K562 (cell line): ENCODE measurements around the gene PCBP2. TPM values are rescaled to one million over a fixed set of nuclear protein-coding genes. Genes with fewer than 3 reads are reported as not detected.

Experiments used
- ATAC-seq: fragments of 200-7000 bp; cut with Tn5 transposase; 3 replicates; pipeline ENCODE4 v1.9.1; 2020; ENCODE audit warnings: moderate library complexity
- BruUV-seq: library from RNA; stranded (reverse); fragments of 400-500 nt; replicated peaks from 2 replicates; lab custom pipeline; 2021; lab: Mats Ljungman, UMichigan
- CTCF ChIA-PET: fragments of 300-600 bp; formaldehyde crosslinking; extraction: SDS; loops from one replicate; lab custom pipeline; 2021; ENCODE audit warnings: low intra/inter-chr PET ratio; lab: Yijun Ruan, JAX
- POLR2A ChIA-PET: fragments of 300-600, 350-650 bp; sonication (Branson Sonifier 250); formaldehyde crosslinking; extraction: SDS; loops from one replicate; lab custom pipeline; 2021; ENCODE audit warnings: antibody characterized with exemption, inconsistent platforms; lab: Yijun Ruan, JAX
- DNase-seq, 4 experiments: peaks; one replicate each; pipeline versions ENCODE4 v3.0.0 to v3.0.0-alpha.2; 2011 to 2018; ENCODE audit warnings: low spot score in 3 of 4, mixed read lengths in 3 of 4; ENCODE audit errors: extremely low read depth in 1 of 4
- FAIRE-seq: peaks from 2 replicates; lab custom pipeline; 2011; peaks lifted over from hg19 to GRCh38; lab: Jason Lieb, UNC
- H2AFZ ChIP-seq: 2 replicates; pipeline ENCODE4 v1.6.0; 2011; ENCODE audit warnings: low read depth, low read length, control low read depth, inconsistent platforms
- H3K27ac ChIP-seq: fragments of 200-600 bp; 3 replicates; pipeline ENCODE4 v1.8.0; 2011; ENCODE audit warnings: low read depth, mild to moderate bottlenecking, control low read depth, inconsistent platforms, low read length, moderate library complexity, mixed read lengths; ENCODE audit errors: extremely low read depth
- H3K27me3 ChIP-seq, 2 experiments: fragments of 300-600 bp in 1 of 2; 2 replicates in 1 of 2; 3 replicates in 1 of 2; pipeline versions ENCODE4 v1.6.0 to v1.8.0; 2011; ENCODE audit warnings: inconsistent platforms in 2 of 2, low read length in 2 of 2, mild to moderate bottlenecking in 1 of 2, mixed read lengths in 1 of 2, moderate library complexity in 1 of 2; ENCODE audit not compliant: control insufficient read depth in 2 of 2, insufficient read depth in 2 of 2
- H3K36me3 ChIP-seq: fragments of 300-600 bp; 3 replicates; pipeline ENCODE4 v1.8.0; 2011; ENCODE audit warnings: mild to moderate bottlenecking, low read length, inconsistent platforms; ENCODE audit not compliant: control insufficient read depth, insufficient read depth
- H3K4me1 ChIP-seq, 2 experiments: fragments of 200-600 bp in 1 of 2; replicated peaks in 1 of 2; 2 replicates in 1 of 2; 3 replicates in 1 of 2; pipeline versions ENCODE4 v1.5.1 to v1.8.0; 2011; ENCODE audit warnings: inconsistent platforms in 2 of 2, low read length in 2 of 2, mild to moderate bottlenecking in 1 of 2, mixed read lengths in 1 of 2, moderate library complexity in 1 of 2; ENCODE audit not compliant: control insufficient read depth in 2 of 2, insufficient read depth in 2 of 2
- H3K4me2 ChIP-seq: 2 replicates; pipeline ENCODE4 v1.6.1; 2011; ENCODE audit warnings: low read length, control low read depth, inconsistent platforms, mixed read lengths; ENCODE audit not compliant: insufficient read depth
- H3K4me3 ChIP-seq: fragments of 200-600 bp; sonication (generic), shearing (Covaris generic); 2 replicates; pipeline ENCODE4 v1.5.1; 2016; ENCODE audit warnings: control low read depth, inconsistent platforms
- H3K79me2 ChIP-seq: fragments of 200-600 bp; 3 replicates; pipeline ENCODE4 v1.8.0; 2011; ENCODE audit warnings: low read length, inconsistent platforms; ENCODE audit not compliant: control insufficient read depth, insufficient read depth
- H3K9ac ChIP-seq, 2 experiments: 2 replicates each; pipeline versions ENCODE4 v1.6.0 to v1.6.1; 2011; ENCODE audit warnings: low read depth in 2 of 2, low read length in 2 of 2, control low read depth in 1 of 2, inconsistent platforms in 1 of 2, mild to moderate bottlenecking in 1 of 2, mixed read lengths in 1 of 2; ENCODE audit not compliant: insufficient read depth in 1 of 2
- H3K9me1 ChIP-seq: one replicate; pipeline ENCODE4 v1.6.0; 2011; ENCODE audit warnings: inconsistent platforms, mild to moderate bottlenecking, low read length, moderate library complexity; ENCODE audit not compliant: control insufficient read depth, insufficient read depth
- H3K9me3 ChIP-seq: replicated peaks from 2 replicates; pipeline ENCODE4 v1.5.1; 2011; ENCODE audit warnings: low read depth, low read length, inconsistent platforms; ENCODE audit not compliant: control insufficient read depth, insufficient read depth
- H4K20me1 ChIP-seq: replicated peaks from 2 replicates; pipeline ENCODE4 v1.6.1; 2011; ENCODE audit warnings: low read length, inconsistent platforms, mixed read lengths; ENCODE audit not compliant: control insufficient read depth, insufficient read depth
- ETV6 ChIP-seq, 3 experiments: fragments of 150-350 bp in 1 of 3; sonication (generic) in 1 of 3; formaldehyde crosslinking in 1 of 3; IDR thresholded peaks; 2 replicates each; pipeline versions ENCODE4 v1.6.1 to v1.8.0; 2014 to 2022; ENCODE audit warnings: borderline replicate concordance in 2 of 3, low read depth in 2 of 3, antibody characterized with exemption in 1 of 3, low read length in 1 of 3, mild to moderate bottlenecking in 1 of 3, missing genetic modification reagents in 1 of 3
- TAL1 ChIP-seq: fragments of 450-650 bp; IDR thresholded peaks from 2 replicates; pipeline ENCODE4 v1.6.1; 2016; ENCODE audit warnings: mild to moderate bottlenecking
- TFAM ChIP-seq: fragments of 250-450 bp; sonication (Bioruptor Pico); conservative IDR thresholded peaks from 2 replicates; pipeline ENCODE4 v1.5.0; 2021; ENCODE audit warnings: mild to moderate bottlenecking, moderate library complexity
- ZNF395 ChIP-seq: fragments of 200-800 bp; sonication (Bioruptor generic); IDR thresholded peaks from 2 replicates; pipeline ENCODE4 v1.6.1; 2017; ENCODE audit warnings: missing genetic modification characterization, missing compliant biosample characterization
- WGBS: fragments of 100-300 bp; shearing (Covaris generic); methylation state at CpG from one replicate; pipeline ENCODE4 v1.1.6; 2016; ENCODE audit warnings: low coverage, mixed read lengths; ENCODE audit not compliant: insufficient coverage; ENCODE audit errors: missing lambda C conversion rate; 5-methylcytosine and 5-hydroxymethylcytosine counted together
- in situ Hi-C: fragments of 300-500 bp; cut with MboI; formaldehyde crosslinking; loops from 4 replicates; pipeline ENCODE4 v1.15.0; 2018; ENCODE audit warnings: inconsistent platforms, mixed read lengths
- intact Hi-C: fragments of 100-400 bp; cut with micrococcal nuclease; formaldehyde crosslinking; loops from 2 replicates; pipeline ENCODE4 v1.14.2; 2022
- polyA plus RNA-seq, 8 experiments: library from polyadenylated mRNA; depleted of rRNA in 4 of 8; stranded (reverse) in 5 of 8; unstranded in 3 of 8; fragments of >200 nt; fragmentation: Nextera tagmentation in 2 of 8; fragmentation: Illumina TruSeq in 1 of 8; extraction: Ambion mirVana in 2 of 8; extraction: Trizol in 1 of 8; gene quantifications; 2 replicates each; pipeline versions ENCODE4 v1.2.1 to v1.2.3, GENCODE V29; 2011 to 2014; ENCODE audit warnings: inconsistent platforms in 1 of 8, missing spikeins in 1 of 8
- total RNA-seq, 7 experiments: library from RNA; depleted of rRNA in 6 of 7; stranded (reverse); fragments of >200 nt in 6 of 7; fragmentation: Illumina TruSeq in 2 of 7; extraction: Trizol in 2 of 7; gene quantifications; 2 replicates each; pipeline versions ENCODE4 v1.2.1 to v1.2.3, GENCODE V29; 2011 to 2021; ENCODE audit warnings: low replicate concordance in 1 of 7
- TF ChIP-seq, protein P1 (sequence below): sonication (generic); formaldehyde crosslinking; IDR thresholded peaks from 2 replicates; pipeline ENCODE4 v1.4.0; 2020; ENCODE audit warnings: mild to moderate bottlenecking, missing genetic modification reagents
- TF ChIP-seq, protein P2 (sequence below): fragments of 450-650 bp; formaldehyde crosslinking; IDR thresholded peaks from 2 replicates; pipeline ENCODE4 v1.4.0; 2020; ENCODE audit warnings: mild to moderate bottlenecking

The PCBP2 gene
- total and polyA plus RNA-seq, 9 of the 15 experiments (the other 6 are each of a cell fraction or from before 2014, with no cell fraction given) = 137 to 831 (median 328) TPM

GRCh38 chr12:53413485-53414204 is 38.3 kb upstream of the PCBP2 start:
- Histone ChIP-seq H2AFZ (no peak overlapping the region), H3K27me3 (no peaks in the 10 kb centered on the region), H3K4me3 (no peak overlapping the region), H3K4me1 (peaks cover 3 to 13% of the 10 kb centered on the region in 2 experiments; a peak in 4 of 5 replicates), H3K79me2 (no peaks in the 10 kb centered on the region), H3K4me2 (no peak overlapping the region), H3K27ac (no peak overlapping the region), H4K20me1 (no peaks in the 10 kb centered on the region), H3K36me3 (peaks cover 44% of the 10 kb centered on the region), H3K9me3 (no peaks in the 10 kb centered on the region), H3K9me1 (no peaks in the 10 kb centered on the region), H3K9ac (no peak overlapping the region)
- WGBS = 77% methylated on average over 3 of the region's 3 CpGs
- no peak for TF ChIP-seq ETV6 (IDR thresholded peaks at IDR 0.05; ENCODE audit: borderline replicate concordance in 1 of 2, low read depth in 2 of 2, low read length in 1 of 2)
- TF ChIP-seq ETV6 (CRISPR knock-in tag; IDR thresholded peaks at IDR 0.05; ENCODE audit: borderline replicate concordance) = no peak
- TF ChIP-seq, protein P1, sequence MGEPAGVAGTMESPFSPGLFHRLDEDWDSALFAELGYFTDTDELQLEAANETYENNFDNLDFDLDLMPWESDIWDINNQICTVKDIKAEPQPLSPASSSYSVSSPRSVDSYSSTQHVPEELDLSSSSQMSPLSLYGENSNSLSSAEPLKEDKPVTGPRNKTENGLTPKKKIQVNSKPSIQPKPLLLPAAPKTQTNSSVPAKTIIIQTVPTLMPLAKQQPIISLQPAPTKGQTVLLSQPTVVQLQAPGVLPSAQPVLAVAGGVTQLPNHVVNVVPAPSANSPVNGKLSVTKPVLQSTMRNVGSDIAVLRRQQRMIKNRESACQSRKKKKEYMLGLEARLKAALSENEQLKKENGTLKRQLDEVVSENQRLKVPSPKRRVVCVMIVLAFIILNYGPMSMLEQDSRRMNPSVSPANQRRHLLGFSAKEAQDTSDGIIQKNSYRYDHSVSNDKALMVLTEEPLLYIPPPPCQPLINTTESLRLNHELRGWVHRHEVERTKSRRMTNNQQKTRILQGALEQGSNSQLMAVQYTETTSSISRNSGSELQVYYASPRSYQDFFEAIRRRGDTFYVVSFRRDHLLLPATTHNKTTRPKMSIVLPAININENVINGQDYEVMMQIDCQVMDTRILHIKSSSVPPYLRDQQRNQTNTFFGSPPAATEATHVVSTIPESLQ = no peak
- no peak for TF ChIP-seq ZNF395 (CRISPR knock-in tag)
- TF ChIP-seq, protein P2, sequence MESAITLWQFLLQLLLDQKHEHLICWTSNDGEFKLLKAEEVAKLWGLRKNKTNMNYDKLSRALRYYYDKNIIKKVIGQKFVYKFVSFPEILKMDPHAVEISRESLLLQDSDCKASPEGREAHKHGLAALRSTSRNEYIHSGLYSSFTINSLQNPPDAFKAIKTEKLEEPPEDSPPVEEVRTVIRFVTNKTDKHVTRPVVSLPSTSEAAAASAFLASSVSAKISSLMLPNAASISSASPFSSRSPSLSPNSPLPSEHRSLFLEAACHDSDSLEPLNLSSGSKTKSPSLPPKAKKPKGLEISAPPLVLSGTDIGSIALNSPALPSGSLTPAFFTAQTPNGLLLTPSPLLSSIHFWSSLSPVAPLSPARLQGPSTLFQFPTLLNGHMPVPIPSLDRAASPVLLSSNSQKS = no peak
- no peak for TF ChIP-seq TFAM
- TF ChIP-seq TAL1 = no peak
- CTCF ChIA-PET = no interaction called here
- BruUV-seq = TSS peak; percentile 33
- FAIRE-seq (no peak), DNase-seq (peak in 1 of 4 experiments; percentile 5), ATAC-seq (no peak)
- POLR2A ChIA-PET = interaction anchor here (1.0 to 2.7 kb wide), 3 partner anchors 12 to 51 kb away, joined by 4 to 13 read pairs (median 10); no protein-coding TSS in a partner anchor
- intact Hi-C loops (no loop called here), in situ Hi-C loops (no loop called here)
